Measurements from ENCODE around the gene ATP11C.

Gene ATP11C

GRCh38 chrX:139766545-139766983, 166.3 kb downstream of the ATP11C start:
- ATAC-seq (ENCODE audit: insufficient read depth, low read depth): peak; percentile 85
- no peaks in the 10 kb centered on the region for H3K79me2 ChIP-seq (ENCODE audit: insufficient read depth, low read length)
- no peak overlapping the region for H3K27ac ChIP-seq (ENCODE audit: low read length)
- H4K20me1 ChIP-seq (ENCODE audit: insufficient read depth, low read length): no peaks in the 10 kb centered on the region
- no peaks in the 10 kb centered on the region for H3K9me3 ChIP-seq (ENCODE audit: insufficient read depth, low read length, severe bottlenecking)
- no peak overlapping the region for H3K4me3 ChIP-seq (ENCODE audit: low read depth in 1 of 2, low read length in 2 of 2)
- DNase-seq: peak; percentile 56
- H3K36me3 ChIP-seq (ENCODE audit: insufficient read depth, low read length): peaks cover 25% of the 10 kb centered on the region
- no peak overlapping the region for H2AFZ ChIP-seq (ENCODE audit: low read depth, low read length)
- H3K27me3 ChIP-seq (ENCODE audit: insufficient read depth, low read length, poor library complexity): no peaks in the 10 kb centered on the region
- TF ChIP-seq CTCF (IDR thresholded peaks at IDR 0.05; ENCODE audit: borderline replicate concordance, extremely low read depth, low read length, poor library complexity, severe bottlenecking) (no peak), EZH2 (IDR thresholded peaks at IDR 0.05; ENCODE audit: borderline replicate concordance, low read depth, low read length, severe bottlenecking) (no peak)
- H3K4me1 ChIP-seq (ENCODE audit: insufficient read depth, low read length): no peaks in the 10 kb centered on the region
- H3K9ac ChIP-seq (ENCODE audit: low read depth, low read length): no peak overlapping the region
- H3K4me2 ChIP-seq (ENCODE audit: insufficient read depth, low read length): no peak overlapping the region

- Histone ChIP-seq H3K4me1 (ENCODE audit: insufficient read depth, low read length) (no peaks in the 10 kb centered on the region), H3K27me3 (ENCODE audit: insufficient read depth, low read length, poor library complexity) (no peaks in the 10 kb centered on the region), H4K20me1 (ENCODE audit: insufficient read depth, low read length) (no peaks in the 10 kb centered on the region), H3K4me2 (ENCODE audit: insufficient read depth, low read length) (no peak overlapping the region), H3K4me3 (ENCODE audit: low read depth in 1 of 2, low read length in 2 of 2) (no peak overlapping the region), H2AFZ (ENCODE audit: low read depth, low read length) (no peak overlapping the region), H3K27ac (ENCODE audit: low read length) (no peak overlapping the region), H3K36me3 (ENCODE audit: insufficient read depth, low read length) (peaks cover 22% of the 10 kb centered on the region), H3K79me2 (ENCODE audit: insufficient read depth, low read length) (no peaks in the 10 kb centered on the region), H3K9me3 (ENCODE audit: insufficient read depth, low read length, severe bottlenecking) (no peaks in the 10 kb centered on the region), H3K9ac (ENCODE audit: low read depth, low read length) (no peak overlapping the region)
- no peak for DNase-seq
- no peak for ATAC-seq (ENCODE audit: insufficient read depth, low read depth)
- no peak for TF ChIP-seq CTCF (IDR thresholded peaks at IDR 0.05; ENCODE audit: borderline replicate concordance, extremely low read depth, low read length, poor library complexity, severe bottlenecking)
- no peak for TF ChIP-seq EZH2 (IDR thresholded peaks at IDR 0.05; ENCODE audit: borderline replicate concordance, low read depth, low read length, severe bottlenecking)
Observed at GRCh38 chrX:139762400-139763183, 170.3 kb downstream of the ATP11C start.

- Histone ChIP-seq H3K27ac (ENCODE audit: low read length) (no peak overlapping the region), H3K4me2 (ENCODE audit: insufficient read depth, low read length) (no peak overlapping the region), H3K4me3 (ENCODE audit: low read depth in 1 of 2, low read length in 2 of 2) (no peak overlapping the region), H3K79me2 (ENCODE audit: insufficient read depth, low read length) (no peaks in the 10 kb centered on the region), H4K20me1 (ENCODE audit: insufficient read depth, low read length) (no peaks in the 10 kb centered on the region), H3K9me3 (ENCODE audit: insufficient read depth, low read length, severe bottlenecking) (peaks cover 4% of the 10 kb centered on the region), H2AFZ (ENCODE audit: low read depth, low read length) (no peak overlapping the region), H3K27me3 (ENCODE audit: insufficient read depth, low read length, poor library complexity) (no peaks in the 10 kb centered on the region), H3K9ac (ENCODE audit: low read depth, low read length) (no peak overlapping the region), H3K36me3 (ENCODE audit: insufficient read depth, low read length) (peaks cover 5% of the 10 kb centered on the region; the same call in 1 of the 2 replicates), H3K4me1 (ENCODE audit: insufficient read depth, low read length) (no peaks in the 10 kb centered on the region)
- DNase-seq (no peak), ATAC-seq (ENCODE audit: insufficient read depth, low read depth) (no peak)
- TF ChIP-seq CTCF (IDR thresholded peaks at IDR 0.05; ENCODE audit: borderline replicate concordance, extremely low read depth, low read length, poor library complexity, severe bottlenecking): peak; percentile 23
- TF ChIP-seq EZH2 (IDR thresholded peaks at IDR 0.05; ENCODE audit: borderline replicate concordance, low read depth, low read length, severe bottlenecking): no peak
Observed at GRCh38 chrX:139759637-139760036, 173.2 kb downstream of the ATP11C start.

Measured in DND-41 (cell line).